Measurements from ENCODE around the gene CPSF7.
"Not testable (repeated sequence)": the region's sequence is repeated elsewhere in the genome, so short reads cannot be mapped to it uniquely, and the experiment has no call there.

CPSF7 gene

DNA sequence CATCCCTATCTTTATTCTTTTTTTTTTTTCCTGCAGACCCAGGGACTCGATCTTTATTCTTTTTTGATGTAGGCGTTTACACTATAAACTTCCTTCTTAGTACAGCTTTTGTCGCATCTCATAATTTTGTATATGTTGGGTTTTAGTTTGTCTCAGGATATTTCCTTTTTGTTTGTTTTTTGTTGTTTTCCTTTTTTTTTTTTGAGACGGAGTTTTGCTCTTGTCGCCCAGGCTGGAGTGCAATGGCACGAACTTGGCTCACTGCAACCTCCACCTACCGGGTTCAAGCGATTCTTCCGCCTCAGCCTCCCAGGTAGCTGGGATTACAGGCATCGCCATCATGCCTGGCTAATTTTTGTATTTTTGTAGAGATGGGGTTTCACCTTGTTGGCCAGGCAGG is 1.1 kb upstream of the CPSF7 start:
- DNase-seq = not testable (repeated sequence)

- peak; percentile 28 for DNase-seq
These were observed 457 bp downstream of the CPSF7 start for GRCh38 chr11:61429346-61429690.

DNA sequence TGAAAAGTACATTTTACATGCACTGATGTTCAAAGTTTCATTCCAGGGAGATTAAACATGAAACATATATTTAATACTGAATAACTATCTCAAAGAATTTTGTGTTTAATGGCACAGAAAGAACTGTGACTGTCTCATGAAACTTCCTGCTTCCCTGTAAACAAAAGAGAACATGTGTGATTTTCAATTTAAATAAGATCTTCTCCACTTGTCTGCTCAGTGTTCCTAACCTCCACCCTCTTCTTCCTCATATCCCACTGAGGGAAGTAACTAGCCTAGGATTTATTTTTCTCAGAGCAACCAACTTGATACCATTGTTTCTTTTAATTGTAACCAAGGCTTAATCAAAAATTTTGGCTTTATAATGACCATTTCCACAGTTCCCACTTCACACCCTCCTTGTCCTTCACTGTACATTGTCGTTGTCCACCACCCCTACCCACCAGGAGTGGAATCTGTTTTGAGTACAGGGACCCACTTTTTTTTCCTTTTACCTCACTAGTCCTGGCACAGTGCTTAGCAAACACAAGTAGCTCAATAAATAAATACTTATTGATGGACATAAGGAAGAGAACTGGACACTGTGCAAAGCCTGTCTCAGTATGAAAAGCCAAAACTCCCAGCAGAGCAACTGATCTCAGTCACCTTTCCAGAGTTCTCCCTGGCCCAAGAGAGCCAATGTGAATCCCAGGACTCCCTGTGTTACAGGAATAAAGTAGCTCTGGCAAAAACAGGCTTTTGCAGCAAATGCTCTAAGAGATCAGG is 4.2 kb downstream of the CPSF7 start:
- no peak for DNase-seq

GRCh38 chr11:61422226-61422625 is 7.5 kb downstream of the CPSF7 start:
- DNase-seq = no peak

- DNase-seq = no peak
These were observed 11.6 kb downstream of the CPSF7 start for GRCh38 chr11:61418136-61418535.

- no peak for DNase-seq
These were observed 12.1 kb downstream of the CPSF7 start for GRCh38 chr11:61417670-61418069.

- no peak for DNase-seq
These were observed 12.8 kb downstream of the CPSF7 start for GRCh38 chr11:61416941-61417340.

DNA sequence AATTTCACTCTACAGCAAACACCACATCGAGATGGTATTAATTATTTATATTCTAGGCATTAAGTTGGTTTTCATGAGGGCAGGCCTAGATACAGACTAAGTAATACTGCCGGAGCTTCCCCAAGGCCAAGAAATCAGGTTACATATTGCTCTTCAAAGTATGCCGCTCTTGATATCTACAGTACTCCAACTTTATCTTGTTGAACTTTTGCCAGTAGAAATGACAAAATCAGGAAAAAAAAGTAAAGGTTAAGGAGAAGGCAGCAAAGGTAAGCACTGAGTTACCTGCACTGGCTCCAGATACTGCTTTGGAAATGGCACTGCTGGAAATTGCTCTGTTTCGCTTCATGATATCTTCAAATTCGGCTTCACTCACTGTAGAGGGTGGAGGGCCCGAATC is 14.4 kb downstream of the CPSF7 start:
- no peak for DNase-seq

DNA sequence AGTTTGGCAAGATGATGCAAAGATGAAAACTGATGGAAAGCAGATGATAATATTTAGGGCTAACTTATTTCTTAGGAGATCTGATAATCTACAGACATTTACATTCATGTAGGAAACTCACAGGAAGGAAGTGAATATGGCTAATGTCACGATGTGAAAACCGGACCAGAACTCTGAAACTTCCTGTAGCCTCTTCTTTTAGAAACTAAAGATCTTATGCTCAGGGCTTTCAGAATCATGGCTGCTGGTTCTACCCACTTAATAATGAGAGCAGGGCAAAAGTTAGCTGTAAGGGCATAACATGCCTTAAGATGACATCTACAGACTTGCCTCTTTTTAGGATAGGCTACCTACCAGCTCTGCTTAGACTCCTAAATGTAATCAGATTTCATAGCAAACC is 15.2 kb downstream of the CPSF7 start:
- no peak for DNase-seq

DNA sequence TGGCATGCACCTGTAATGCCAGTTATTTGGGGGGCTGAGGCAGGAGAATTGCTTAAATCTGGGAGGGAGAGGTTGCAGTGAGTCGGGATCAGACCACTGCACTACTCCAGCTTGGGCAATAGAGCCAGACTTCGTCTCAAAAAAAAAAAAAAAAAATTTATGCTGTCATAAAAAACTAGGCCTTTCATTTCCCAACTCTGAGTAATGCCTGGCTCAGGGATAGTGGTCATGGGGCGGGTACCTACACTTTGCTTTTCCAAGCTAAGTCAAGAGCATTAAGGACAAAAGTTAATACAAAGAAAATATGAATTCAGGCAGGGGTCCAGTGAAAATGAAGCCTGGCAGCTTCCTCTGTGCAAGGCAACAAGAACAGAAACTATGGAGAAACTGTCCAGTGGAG is 16.3 kb downstream of the CPSF7 start:
- no peak for DNase-seq

GRCh38 chr11:61411589-61411988 is 18.2 kb downstream of the CPSF7 start:
- no peak for DNase-seq

DNA sequence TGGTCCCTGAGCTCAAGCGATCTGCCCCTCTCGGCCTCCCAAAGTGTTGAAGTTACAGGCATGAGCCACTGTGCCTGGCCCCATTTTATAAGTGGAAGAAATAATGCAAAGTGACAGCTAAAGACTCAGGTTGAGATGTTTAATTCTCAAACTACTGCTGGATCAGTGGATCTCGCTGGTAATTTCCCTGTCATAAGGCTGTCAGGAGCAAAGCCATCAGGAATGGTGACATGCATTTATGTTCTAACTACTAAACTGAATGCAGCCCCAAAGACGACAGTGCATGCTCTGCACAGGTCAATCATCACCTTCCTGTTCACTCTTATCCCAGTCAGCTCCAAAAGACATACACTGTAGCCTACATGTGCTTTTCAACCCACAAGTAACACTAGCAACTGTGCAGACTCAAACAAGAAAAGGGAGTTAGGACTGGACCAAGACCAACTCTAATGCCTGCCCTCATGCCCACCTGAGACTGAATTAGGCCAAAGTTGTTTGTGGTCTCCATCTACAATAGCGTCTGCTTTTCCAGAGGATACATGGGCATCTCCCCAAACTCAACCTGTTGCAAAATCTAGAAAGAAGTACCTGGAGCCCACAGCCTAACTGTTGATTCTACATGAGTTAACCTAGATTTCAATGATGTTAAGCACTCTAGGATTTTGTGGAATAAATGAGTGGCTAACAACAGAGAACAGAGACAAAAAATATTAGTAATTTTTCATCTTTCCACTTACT is 22.6 kb downstream of the CPSF7 start:
- no peak for DNase-seq

- DNase-seq = no peak
These were observed 23.7 kb downstream of the CPSF7 start for GRCh38 chr11:61406067-61406466.

GRCh38 chr11:61404641-61405040 is 25.1 kb downstream of the CPSF7 start:
- DNase-seq = no peak

- DNase-seq = no peak
These were observed 25.7 kb downstream of the CPSF7 start for GRCh38 chr11:61404103-61404502.

DNA sequence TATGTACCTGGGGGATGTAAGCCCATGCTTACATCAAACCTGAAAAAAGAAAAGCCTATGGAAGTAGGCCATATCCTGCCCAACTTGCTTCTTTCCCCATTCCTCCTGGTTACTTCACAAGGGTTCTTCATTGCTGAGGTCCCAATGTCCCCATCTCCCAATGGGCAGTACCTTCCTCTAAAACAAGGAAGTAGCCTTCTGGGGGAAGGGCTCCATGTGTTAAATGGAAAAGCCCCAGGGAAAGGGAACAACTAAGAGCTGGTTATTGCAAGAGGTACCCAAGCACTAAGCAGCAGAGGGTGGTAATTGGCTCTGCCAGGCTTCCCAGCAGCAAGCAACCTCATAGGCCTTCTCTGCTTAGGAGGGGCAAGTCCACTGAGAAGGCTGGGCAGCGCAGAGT is 26.1 kb downstream of the CPSF7 start:
- DNase-seq = no peak

DNA sequence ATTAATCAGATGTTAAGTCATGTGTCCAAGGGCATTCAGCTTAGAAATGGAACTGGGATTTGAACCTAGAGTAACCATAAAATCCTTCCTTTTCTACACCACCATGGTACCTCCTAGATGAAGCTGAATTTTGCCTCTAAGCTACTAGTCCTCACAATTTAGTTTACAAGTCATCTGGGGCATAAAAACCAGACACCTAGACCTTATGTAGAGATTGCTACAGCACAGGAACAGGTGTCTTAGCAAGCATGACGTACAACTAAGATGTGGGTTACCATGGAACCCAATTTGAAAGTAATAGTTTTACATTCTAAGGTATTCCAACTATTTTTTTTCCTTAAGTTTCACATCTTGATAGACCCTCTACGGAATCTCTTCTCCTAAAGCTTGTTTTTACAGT is 28.2 kb downstream of the CPSF7 start:
- no peak for DNase-seq

DNA sequence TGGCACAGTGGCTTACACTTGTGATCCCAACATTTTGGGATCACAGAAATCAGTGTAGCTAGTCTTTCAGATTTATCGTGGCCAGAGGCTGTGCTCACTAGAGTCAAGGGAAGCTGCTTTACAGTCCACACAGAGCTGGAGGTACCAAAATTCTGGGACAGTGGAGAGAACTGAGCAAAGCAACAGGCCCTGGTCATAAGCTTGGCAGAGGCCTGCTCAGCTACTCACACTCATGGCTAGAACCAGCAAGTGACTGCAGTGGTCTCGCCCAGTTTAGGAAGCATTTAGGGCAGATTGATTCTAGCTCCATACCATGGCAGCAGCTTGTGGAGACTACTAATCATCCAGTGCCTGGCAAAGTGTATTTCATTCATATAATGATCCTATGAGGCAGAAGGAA is 28.6 kb downstream of the CPSF7 start:
- no peak for DNase-seq

DNA sequence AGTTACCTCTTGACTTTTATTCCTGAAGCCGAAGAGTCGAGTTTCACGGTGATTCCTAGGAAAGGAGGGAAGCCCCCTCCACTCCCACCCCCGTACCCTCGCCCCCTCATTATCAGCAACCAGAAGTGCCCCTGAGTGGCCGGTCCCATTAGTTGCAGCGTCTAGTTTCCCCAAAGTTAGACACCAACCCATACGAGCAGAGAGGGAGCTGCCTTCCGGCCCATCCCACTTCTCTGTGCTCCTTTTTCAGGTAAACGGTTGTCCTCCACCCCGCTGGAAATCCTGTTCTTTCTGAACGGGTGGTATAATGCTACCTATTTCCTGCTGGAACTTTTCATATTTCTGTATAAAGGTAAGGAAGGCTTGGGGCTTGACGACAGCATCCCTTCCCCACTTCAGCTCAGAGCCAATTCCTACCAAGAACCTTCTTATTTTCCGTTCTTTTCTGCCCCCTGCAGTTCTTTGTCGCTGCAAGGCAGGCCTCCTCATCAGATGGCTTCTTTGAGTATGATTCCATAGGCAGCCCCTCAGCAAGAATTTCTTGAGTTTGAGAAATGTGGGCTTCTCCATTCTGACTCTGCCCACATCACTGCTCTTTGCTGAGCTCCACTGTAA is 36.7 kb downstream of the CPSF7 start:
- no peak for DNase-seq

DNA sequence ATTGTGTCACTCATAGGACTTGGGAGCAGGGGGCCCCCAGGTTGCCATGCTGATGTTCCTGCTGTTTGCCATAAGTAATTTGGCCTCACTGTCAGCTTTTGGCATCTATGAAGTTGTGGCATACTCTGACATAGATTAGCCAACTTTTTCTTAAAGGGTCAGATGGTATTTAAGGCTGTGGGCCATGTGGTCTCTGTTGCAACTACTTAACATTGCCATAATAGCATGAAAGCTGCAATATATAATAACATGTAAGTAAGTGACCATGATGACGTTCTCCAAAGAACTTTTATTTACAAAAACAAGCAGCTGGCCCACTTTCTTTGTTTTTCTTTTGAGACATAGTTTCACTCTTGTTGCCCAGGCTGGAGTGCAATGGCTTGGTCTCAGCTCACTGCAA is 39.6 kb downstream of the CPSF7 start:
- no peak for DNase-seq

DNA sequence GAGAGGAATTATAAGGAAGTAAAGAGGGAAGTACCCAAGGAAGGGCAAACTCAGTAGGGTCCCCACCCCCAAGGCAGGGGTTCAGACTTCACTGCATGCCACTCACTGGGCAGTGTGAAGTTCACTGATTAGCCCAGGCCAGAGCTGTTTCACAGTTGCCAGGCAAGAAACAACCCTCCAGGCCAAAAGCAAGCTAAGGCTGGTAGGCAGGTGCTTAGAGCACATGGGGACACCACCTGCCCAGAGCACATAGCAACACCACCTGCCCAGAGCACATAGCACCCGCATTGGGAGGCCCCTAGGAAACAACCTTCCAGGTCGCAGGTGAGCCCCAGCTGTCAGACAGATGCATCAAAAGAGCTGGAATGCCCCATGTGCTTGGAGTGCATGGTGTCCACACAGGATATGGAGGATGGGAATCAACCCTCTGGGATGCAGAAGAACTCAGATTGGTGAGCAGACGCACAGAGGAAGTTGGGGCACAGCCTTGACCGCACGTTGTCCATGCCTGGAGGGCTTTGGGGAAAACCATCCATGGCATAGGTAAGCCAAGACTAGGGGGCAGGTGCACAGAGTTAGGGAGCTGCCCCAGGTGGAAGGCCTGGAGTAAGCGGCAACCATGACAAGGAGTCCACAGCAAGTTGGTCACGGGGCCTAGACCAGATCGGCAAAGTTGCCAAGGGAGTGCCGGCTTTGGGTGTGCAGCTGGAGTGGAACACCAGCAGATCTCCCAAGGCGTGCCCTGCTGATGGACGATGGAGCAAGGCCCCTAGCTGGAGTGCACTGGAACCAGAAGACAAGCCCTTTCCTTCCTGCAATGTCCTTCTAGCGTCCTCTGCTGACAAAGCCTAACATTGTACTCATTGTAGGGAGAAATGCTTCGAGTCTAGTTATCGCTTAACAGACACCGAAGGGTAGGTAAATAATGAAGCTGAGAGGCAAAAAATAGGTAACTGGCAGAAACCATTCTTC is 45.2 kb downstream of the CPSF7 start:
- no peak for DNase-seq

DNA sequence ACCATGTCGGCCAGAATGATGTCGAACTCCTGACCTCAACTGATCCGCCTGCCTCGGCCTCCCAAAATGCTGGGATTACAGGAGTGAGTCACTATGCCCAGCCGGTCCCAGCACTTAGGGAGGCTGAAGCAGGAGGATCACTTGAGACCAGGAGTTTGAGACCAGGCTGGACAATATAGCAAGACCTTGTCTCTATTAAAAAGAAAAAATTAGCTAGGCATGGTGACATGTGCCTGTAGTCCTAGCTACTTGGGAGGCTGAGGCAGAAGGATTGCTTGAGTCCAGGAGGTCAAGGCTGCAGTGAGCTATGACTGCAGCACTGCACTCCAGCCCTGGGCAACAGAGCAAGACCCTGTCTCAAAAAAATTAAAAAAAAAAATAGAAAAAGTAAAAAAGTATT is 45.9 kb downstream of the CPSF7 start:
- DNase-seq = not testable (repeated sequence)

DNA sequence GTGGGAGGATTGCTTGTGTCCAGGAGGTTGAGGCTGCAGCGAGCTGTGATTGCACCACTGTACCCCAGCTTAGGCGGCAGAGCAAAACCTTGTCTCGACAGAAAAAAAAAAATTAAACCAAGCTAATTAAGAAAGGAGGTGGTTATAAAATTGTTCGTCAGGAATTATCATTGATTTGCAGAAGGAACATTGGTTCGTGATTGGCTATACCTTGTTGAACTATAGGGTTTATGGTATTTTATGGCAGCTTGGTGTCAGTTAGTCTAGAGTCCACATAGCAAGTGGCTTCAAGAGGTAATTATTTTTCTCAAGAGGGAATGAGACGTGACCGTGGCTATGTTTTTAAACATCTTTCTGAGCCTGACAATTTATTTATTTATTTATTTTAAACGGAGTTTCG is 48.9 kb downstream of the CPSF7 start:
- DNase-seq = no peak
